Stomach (tissue), 9 donors: ENCODE measurements around the gene POMT2. TPM values are rescaled to one million over a fixed set of nuclear protein-coding genes. Genes with fewer than 3 reads are reported as not detected.

Experiments
- DNase-seq, 2 donors: peaks; one replicate each; pipeline versions ENCODE4 v3.0.0 to v3.0.0-alpha.2; 2013 to 2019
- H3K27ac ChIP-seq, 5 donors: fragments of 200-600 bp in 4 of 5; sonication (generic) in 4 of 5; one replicate each; pipeline ENCODE4 v1.5.1; 2013 to 2019; ENCODE audit warnings: mild to moderate bottlenecking in 1 of 5, moderate library complexity in 1 of 5
- H3K27me3 ChIP-seq, 3 donors: fragments of 200-600 bp; sonication (generic); one replicate each; pipeline ENCODE4 v1.5.1; 2017 to 2019; ENCODE audit warnings: mixed run types in 1 of 3
- H3K36me3 ChIP-seq, 4 donors: fragments of 200-600 bp; sonication (generic); 1 replicate in 3 of 4; 2 replicates in 1 of 4; pipeline ENCODE4 v1.5.1; 2016 to 2019
- H3K4me1 ChIP-seq, 4 donors: fragments of 200-600 bp; sonication (generic); one replicate each; pipeline ENCODE4 v1.5.1; 2016 to 2019
- H3K4me3 ChIP-seq, 4 donors: fragments of 200-600 bp; sonication (generic) in 3 of 4; one replicate each; pipeline ENCODE4 v1.5.1; 2016 to 2019; ENCODE audit warnings: mild to moderate bottlenecking in 1 of 4
- H3K9me3 ChIP-seq, 4 donors: fragments of 200-600 bp; sonication (generic); one replicate each; pipeline ENCODE4 v1.5.1; 2016 to 2019
- EP300 ChIP-seq: sonication (generic); formaldehyde crosslinking; IDR thresholded peaks from one replicate; pipeline ENCODE4 v1.6.1; 2017; ENCODE audit warnings: antibody characterized with exemption
- POLR2A ChIP-seq, 4 donors: fragments of 450-650 bp; IDR thresholded peaks; one replicate each; pipeline ENCODE4 v1.6.1; 2016; ENCODE audit warnings: antibody characterized with exemption in 4 of 4, control low read depth in 2 of 4, mild to moderate bottlenecking in 1 of 4, moderate library complexity in 1 of 4
- POLR2AphosphoS5 ChIP-seq, 3 donors: sonication (generic); formaldehyde crosslinking; IDR thresholded peaks; one replicate each; pipeline ENCODE4 v1.6.1; 2016; ENCODE audit warnings: antibody characterized with exemption in 3 of 3
- WGBS, 5 donors: extraction: QIAGEN DNeasy Blood & Tissue Kit in 3 of 5; methylation state at CpG; one replicate each; pipeline versions ENCODE4 v1.1.5 to v1.1.7; 2013 to 2018; 5-methylcytosine and 5-hydroxymethylcytosine counted together
- intact Hi-C: fragments of 100-400 bp; cut with DNase I; formaldehyde crosslinking; loops from one replicate; pipeline ENCODE4 v1.15.1; 2023; ENCODE audit warnings: low total_unique reads
- polyA plus RNA-seq, 3 donors: library from polyadenylated mRNA; stranded (reverse); fragments of 200-250 nt; gene quantifications; one replicate each; pipeline ENCODE4 v1.2.3, GENCODE V29; 2013
- total RNA-seq, 5 donors: library from RNA; depleted of rRNA; stranded (reverse); fragments of >200 nt; gene quantifications; one replicate each; pipeline versions ENCODE4 v1.1.0 to v1.2.3, GENCODE V29; 2014 to 2016
- TF ChIP-seq, protein P1 (sequence below), 7 experiments: fragments of 450-650 bp in 4 of 7; fragments of 200-600 bp in 3 of 7; sonication (generic) in 3 of 7; IDR thresholded peaks; one replicate each; pipeline ENCODE4 v1.5.1; 2016 to 2019; ENCODE audit warnings: antibody characterized with exemption in 7 of 7, control low read depth in 2 of 7, mild to moderate bottlenecking in 1 of 7
- donor health status: healthy with polysubstance abuse.
- donor health status: Bipolar disorder and iron deficiency.
- donor health status: healthy.

Gene POMT2
- total and polyA plus RNA-seq, 8 donors: 7.3 to 33.8 (median 12.2) TPM

DNA sequence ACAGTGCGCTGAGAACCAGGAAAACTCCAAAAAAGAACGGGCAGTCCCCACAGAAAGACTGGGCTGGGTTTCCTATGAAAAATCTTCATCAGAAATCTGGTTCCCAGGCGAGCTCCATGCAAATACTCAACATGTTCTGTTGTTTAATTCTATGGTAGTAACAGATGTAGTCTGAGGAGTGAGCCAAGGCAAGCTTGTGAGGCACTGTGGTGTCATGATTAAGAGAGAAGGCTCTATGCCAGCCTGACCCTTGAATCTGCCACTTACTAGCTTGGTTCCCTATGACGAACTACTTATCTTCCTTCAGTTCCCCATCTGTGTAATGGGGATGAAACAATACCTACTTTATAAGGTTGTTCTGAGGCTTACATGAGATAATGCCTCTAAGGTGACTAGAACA is 10.7 kb downstream of the POMT2 start:
- H3K27ac ChIP-seq: no peak overlapping the region
- no peak overlapping the region for H3K4me3 ChIP-seq
- TF ChIP-seq EP300 (no peak), POLR2AphosphoS5 (IDR thresholded peaks at IDR 0.05) (no peak), POLR2A (IDR thresholded peaks at IDR 0.05) (no peak)
- TF ChIP-seq, protein P1, sequence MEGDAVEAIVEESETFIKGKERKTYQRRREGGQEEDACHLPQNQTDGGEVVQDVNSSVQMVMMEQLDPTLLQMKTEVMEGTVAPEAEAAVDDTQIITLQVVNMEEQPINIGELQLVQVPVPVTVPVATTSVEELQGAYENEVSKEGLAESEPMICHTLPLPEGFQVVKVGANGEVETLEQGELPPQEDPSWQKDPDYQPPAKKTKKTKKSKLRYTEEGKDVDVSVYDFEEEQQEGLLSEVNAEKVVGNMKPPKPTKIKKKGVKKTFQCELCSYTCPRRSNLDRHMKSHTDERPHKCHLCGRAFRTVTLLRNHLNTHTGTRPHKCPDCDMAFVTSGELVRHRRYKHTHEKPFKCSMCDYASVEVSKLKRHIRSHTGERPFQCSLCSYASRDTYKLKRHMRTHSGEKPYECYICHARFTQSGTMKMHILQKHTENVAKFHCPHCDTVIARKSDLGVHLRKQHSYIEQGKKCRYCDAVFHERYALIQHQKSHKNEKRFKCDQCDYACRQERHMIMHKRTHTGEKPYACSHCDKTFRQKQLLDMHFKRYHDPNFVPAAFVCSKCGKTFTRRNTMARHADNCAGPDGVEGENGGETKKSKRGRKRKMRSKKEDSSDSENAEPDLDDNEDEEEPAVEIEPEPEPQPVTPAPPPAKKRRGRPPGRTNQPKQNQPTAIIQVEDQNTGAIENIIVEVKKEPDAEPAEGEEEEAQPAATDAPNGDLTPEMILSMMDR (IDR thresholded peaks at IDR 0.05): no peak
- no peaks in the 10 kb centered on the region for H3K9me3 ChIP-seq
- intact Hi-C loops: loop anchor here (10.0 kb wide), 2 partner anchors 155 to 435 kb away; no protein-coding TSS in a partner anchor
- DNase-seq: no peak
- H3K4me1 ChIP-seq: peaks cover 7 to 32% (median 19%) of the 10 kb centered on the region in 4 donors
- H3K27me3 ChIP-seq: no peaks in the 10 kb centered on the region
- WGBS, 5 donors: 69 to 81% (median 75%) methylated on average over 4 of the region's 4 CpGs
- peaks cover 0 to 17% (median 11%) of the 10 kb centered on the region in 4 donors for H3K36me3 ChIP-seq

DNA sequence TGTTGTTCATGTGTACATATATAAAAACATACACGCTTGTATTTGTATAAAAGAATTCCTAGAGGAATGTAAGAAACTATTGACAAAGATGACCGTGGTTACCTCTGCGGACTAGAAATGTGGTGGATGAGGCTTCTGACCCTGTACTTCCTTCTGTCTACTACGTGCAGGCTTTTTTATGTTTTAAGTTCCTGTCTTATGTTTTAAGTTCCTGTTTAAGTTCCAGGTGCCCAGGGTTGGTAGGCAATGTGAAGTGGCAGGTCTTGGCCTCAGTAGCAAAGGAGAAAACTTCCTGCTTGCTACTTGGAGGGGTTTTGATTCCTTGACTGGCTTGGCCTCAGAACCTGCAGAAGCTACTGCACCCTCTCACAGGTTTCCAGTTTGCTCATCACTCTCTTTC is 11.6 kb downstream of the POMT2 start:
- no peak overlapping the region for H3K4me3 ChIP-seq
- H3K4me1 ChIP-seq: peaks cover 0 to 23% (median 12%) of the 10 kb centered on the region in 4 donors
- no peak overlapping the region for H3K27ac ChIP-seq
- 66 to 88% (median 79%) methylated on average over 4 of the region's 4 CpGs for WGBS, 5 donors
- no peaks in the 10 kb centered on the region for H3K9me3 ChIP-seq
- intact Hi-C loops: no loop called here
- DNase-seq: no peak
- H3K27me3 ChIP-seq: no peaks in the 10 kb centered on the region
- TF ChIP-seq POLR2A (IDR thresholded peaks at IDR 0.05) (no peak), POLR2AphosphoS5 (IDR thresholded peaks at IDR 0.05) (no peak)
- TF ChIP-seq, protein P1 (IDR thresholded peaks at IDR 0.05): no peak
- peaks cover 0 to 18% (median 16%) of the 10 kb centered on the region in 4 donors for H3K36me3 ChIP-seq

DNA sequence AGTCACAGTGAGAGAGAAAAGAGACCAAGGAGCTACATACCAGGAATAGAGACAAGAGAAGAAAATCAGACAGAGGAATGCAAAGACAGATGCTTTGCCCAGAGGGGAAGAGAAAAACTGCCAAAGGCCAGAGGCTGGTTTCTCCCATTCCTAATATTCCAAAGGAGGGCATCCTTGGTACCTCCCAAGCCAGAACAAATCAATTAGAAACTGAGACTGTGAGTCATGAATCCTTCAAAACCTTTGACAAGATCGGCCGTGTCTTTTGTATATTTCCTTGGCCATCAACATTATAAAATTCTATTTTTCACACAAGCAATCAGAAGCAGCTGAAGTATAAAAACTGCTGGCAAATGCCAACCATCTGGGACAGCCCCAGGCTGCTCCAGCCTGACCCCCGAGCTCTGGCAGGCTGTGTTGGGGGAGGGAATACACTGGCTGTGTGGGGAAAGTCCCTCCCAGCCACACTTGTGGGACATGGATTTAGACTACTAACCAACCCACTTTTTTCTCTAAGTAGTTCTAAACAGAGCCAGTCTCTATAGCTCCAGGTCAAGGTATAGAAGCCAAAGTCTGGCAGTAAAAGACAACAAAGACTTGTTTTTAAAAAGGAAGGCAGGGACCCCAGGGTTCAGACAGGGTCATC is 13.7 kb downstream of the POMT2 start:
- DNase-seq: peak in 1 of 2 donors; percentile 44
- H3K4me3 ChIP-seq: no peak overlapping the region
- no peaks in the 10 kb centered on the region for H3K9me3 ChIP-seq
- intact Hi-C loops: no loop called here
- H3K27ac ChIP-seq: no peak overlapping the region
- no peaks in the 10 kb centered on the region for H3K27me3 ChIP-seq
- peaks cover 0 to 19% (median 11%) of the 10 kb centered on the region in 4 donors for H3K4me1 ChIP-seq
- 44 to 63% (median 53%) methylated on average over 3 of the region's 3 CpGs for WGBS, 5 donors
- TF ChIP-seq POLR2A (IDR thresholded peaks at IDR 0.05): no peak
- TF ChIP-seq, protein P1 (IDR thresholded peaks at IDR 0.05): no peak
- no peak for TF ChIP-seq EP300
- no peak for TF ChIP-seq POLR2AphosphoS5 (IDR thresholded peaks at IDR 0.05)
- peaks cover 0 to 32% (median 22%) of the 10 kb centered on the region in 4 donors for H3K36me3 ChIP-seq

DNA sequence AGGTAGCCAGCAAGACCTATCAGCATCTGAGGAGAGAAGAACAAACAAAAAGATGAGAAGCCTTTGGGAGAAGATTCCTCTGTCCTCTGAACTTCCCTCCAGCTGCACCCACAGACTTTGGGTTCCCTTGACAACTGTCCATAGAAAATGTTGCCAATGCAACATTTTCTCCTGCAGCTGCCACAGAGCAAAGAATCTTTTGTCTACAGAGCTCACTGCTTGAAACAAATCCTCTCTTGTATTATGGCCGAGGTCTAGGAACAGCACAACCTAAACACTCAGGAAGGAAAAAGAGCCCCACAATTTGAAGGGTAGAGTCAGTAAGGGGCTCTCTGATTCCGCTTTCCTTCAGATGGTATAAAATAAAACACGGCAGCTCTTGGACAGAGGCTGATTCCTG is 14.3 kb downstream of the POMT2 start:
- TF ChIP-seq, protein P1 (IDR thresholded peaks at IDR 0.05): no peak
- TF ChIP-seq POLR2AphosphoS5 (IDR thresholded peaks at IDR 0.05) (no peak), EP300 (no peak), POLR2A (IDR thresholded peaks at IDR 0.05) (no peak)
- H3K36me3 ChIP-seq: peaks cover 0 to 32% (median 22%) of the 10 kb centered on the region in 4 donors
- no peak overlapping the region for H3K27ac ChIP-seq

More for the DNA sequence above, 14.3 kb downstream of the POMT2 start:
- DNase-seq: peak in 1 of 2 donors; percentile 39
- peaks cover 0 to 19% (median 13%) of the 10 kb centered on the region in 4 donors for H3K4me1 ChIP-seq
- WGBS, 5 donors: 66 to 81% (median 78%) methylated on average over 3 of the region's 3 CpGs
- intact Hi-C loops: no loop called here
- H3K9me3 ChIP-seq: no peaks in the 10 kb centered on the region
- H3K4me3 ChIP-seq: no peak overlapping the region
- no peaks in the 10 kb centered on the region for H3K27me3 ChIP-seq
